MM.1S (cell line): Measurements from ENCODE around the gene LAMA3.

ENCODE experiments used
- DNase-seq: peaks from one replicate; pipeline ENCODE4 v3.0.0-alpha.2; 2015
- H2AFZ ChIP-seq: fragments of 300-600 bp; sonication (generic); 2 replicates; pipeline ENCODE4 v1.6.0; 2016; ENCODE audit warnings: antibody characterized with exemption, low read length
- H3F3A ChIP-seq: fragments of 300-600 bp; sonication (generic); 2 replicates; pipeline ENCODE4 v1.6.1; 2016; ENCODE audit warnings: mild to moderate bottlenecking, antibody characterized with exemption, low read length, moderate library complexity, mixed read lengths; ENCODE audit not compliant: insufficient read depth
- H3K27ac ChIP-seq: fragments of 300-600 bp; sonication (generic); 2 replicates; pipeline ENCODE4 v1.5.1; 2016; ENCODE audit warnings: mild to moderate bottlenecking, low read length
- H3K27me3 ChIP-seq: fragments of 300-600 bp; sonication (generic); replicated peaks from 2 replicates; pipeline ENCODE4 v1.6.0; 2016; ENCODE audit warnings: low read length; ENCODE audit not compliant: insufficient read depth
- H3K36me3 ChIP-seq: fragments of 300-600 bp; sonication (generic); replicated peaks from 2 replicates; pipeline ENCODE4 v1.6.1; 2016; ENCODE audit warnings: mild to moderate bottlenecking, low read length, mixed read lengths; ENCODE audit not compliant: insufficient read depth
- H3K4me1 ChIP-seq: fragments of 300-600 bp; sonication (generic); 2 replicates; pipeline ENCODE4 v1.6.1; 2016; ENCODE audit warnings: low read length, mixed read lengths
- H3K4me2 ChIP-seq: fragments of 300-600 bp; sonication (generic); 2 replicates; pipeline ENCODE4 v1.6.0; 2016; ENCODE audit warnings: low read depth, low read length
- H3K4me3 ChIP-seq: fragments of 300-600 bp; sonication (generic); 2 replicates; pipeline ENCODE4 v1.5.1; 2016; ENCODE audit warnings: low read length, mixed read lengths
- H3K79me2 ChIP-seq: fragments of 300-600 bp; sonication (generic); 2 replicates; pipeline ENCODE4 v1.6.1; 2016; ENCODE audit warnings: mixed run types, low read length, mixed read lengths
- H3K9ac ChIP-seq: fragments of 300-600 bp; sonication (generic); 2 replicates; pipeline ENCODE4 v1.6.1; 2016; ENCODE audit warnings: low read length, mixed read lengths
- H3K9me2 ChIP-seq: fragments of 300-600 bp; sonication (generic); replicated peaks from 2 replicates; pipeline ENCODE4 v1.6.1; 2016; ENCODE audit warnings: mild to moderate bottlenecking, low read length, mixed read lengths; ENCODE audit not compliant: insufficient read depth
- H3K9me3 ChIP-seq: fragments of 300-600 bp; sonication (generic); replicated peaks from 2 replicates; pipeline ENCODE4 v1.6.1; 2016; ENCODE audit warnings: mild to moderate bottlenecking, low read length, mixed read lengths; ENCODE audit not compliant: insufficient read depth
- H4K20me1 ChIP-seq: fragments of 300-600 bp; sonication (generic); 2 replicates; pipeline ENCODE4 v1.6.1; 2016; ENCODE audit warnings: mild to moderate bottlenecking, low read length, moderate library complexity, mixed read lengths; ENCODE audit not compliant: insufficient read depth
- EZH2 ChIP-seq: fragments of 300-600 bp; sonication (generic); optimal IDR thresholded peaks from 2 replicates; pipeline ENCODE3; 2017; ENCODE audit warnings: low read depth, mild to moderate bottlenecking, antibody characterized with exemption, low read length, mixed read lengths
- EZH2phosphoT487 ChIP-seq: fragments of 300-600 bp; sonication (generic); IDR thresholded peaks from 2 replicates; pipeline ENCODE4 v1.6.1; 2018; ENCODE audit warnings: antibody characterized with exemption, low read length
- TF ChIP-seq, protein P1 (sequence below): fragments of 300-600 bp; sonication (generic); IDR thresholded peaks from 2 replicates; pipeline ENCODE4 v1.5.1; 2016; ENCODE audit warnings: antibody characterized with exemption, low read length, mixed read lengths

LAMA3 gene

GRCh38 chr18:23716966-23717365 lies 27.7 kb downstream of the LAMA3 start:
- Histone ChIP-seq H3K4me1 (no peaks in the 10 kb centered on the region), H3K36me3 (no peaks in the 10 kb centered on the region), H3K27ac (no peak overlapping the region), H2AFZ (no peak overlapping the region), H3K9me3 (no peaks in the 10 kb centered on the region), H3K9ac (no peak overlapping the region), H3K27me3 (no peaks in the 10 kb centered on the region), H3K4me3 (no peak overlapping the region), H3K79me2 (no peaks in the 10 kb centered on the region), H3K4me2 (no peak overlapping the region), H3F3A (no peaks in the 10 kb centered on the region), H4K20me1 (no peaks in the 10 kb centered on the region), H3K9me2 (no peaks in the 10 kb centered on the region)
- DNase-seq: no peak
- no peak for TF ChIP-seq EZH2
- TF ChIP-seq EZH2phosphoT487: no peak
- TF ChIP-seq, protein P1, sequence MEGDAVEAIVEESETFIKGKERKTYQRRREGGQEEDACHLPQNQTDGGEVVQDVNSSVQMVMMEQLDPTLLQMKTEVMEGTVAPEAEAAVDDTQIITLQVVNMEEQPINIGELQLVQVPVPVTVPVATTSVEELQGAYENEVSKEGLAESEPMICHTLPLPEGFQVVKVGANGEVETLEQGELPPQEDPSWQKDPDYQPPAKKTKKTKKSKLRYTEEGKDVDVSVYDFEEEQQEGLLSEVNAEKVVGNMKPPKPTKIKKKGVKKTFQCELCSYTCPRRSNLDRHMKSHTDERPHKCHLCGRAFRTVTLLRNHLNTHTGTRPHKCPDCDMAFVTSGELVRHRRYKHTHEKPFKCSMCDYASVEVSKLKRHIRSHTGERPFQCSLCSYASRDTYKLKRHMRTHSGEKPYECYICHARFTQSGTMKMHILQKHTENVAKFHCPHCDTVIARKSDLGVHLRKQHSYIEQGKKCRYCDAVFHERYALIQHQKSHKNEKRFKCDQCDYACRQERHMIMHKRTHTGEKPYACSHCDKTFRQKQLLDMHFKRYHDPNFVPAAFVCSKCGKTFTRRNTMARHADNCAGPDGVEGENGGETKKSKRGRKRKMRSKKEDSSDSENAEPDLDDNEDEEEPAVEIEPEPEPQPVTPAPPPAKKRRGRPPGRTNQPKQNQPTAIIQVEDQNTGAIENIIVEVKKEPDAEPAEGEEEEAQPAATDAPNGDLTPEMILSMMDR: no peak

DNA sequence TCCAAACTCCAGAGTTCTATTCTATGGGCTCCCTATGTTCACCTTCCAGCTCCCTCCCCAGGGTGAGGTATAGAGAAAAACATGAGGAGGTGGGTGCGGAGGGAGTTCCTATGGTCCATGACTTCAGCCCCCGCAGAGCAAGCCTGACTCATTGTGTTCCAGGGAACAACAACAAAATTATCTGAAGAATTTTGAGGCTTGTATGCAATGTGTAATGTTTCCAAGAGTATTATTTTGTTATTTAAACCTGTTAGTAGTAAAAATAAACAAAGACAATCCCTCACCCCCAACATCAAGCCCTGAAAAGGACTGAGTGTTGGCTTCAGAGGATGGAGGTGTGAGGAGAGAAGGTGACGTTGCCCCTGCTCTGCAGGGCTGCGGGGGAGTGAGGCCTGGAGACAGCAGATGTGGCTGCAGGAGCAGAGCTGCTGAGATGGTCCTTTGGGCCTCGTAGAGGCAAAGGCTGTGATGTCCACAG lies 29.0 kb downstream of the LAMA3 start:
- no peak for DNase-seq
- Histone ChIP-seq H3K9me2 (no peaks in the 10 kb centered on the region), H2AFZ (no peak overlapping the region), H4K20me1 (no peaks in the 10 kb centered on the region), H3K4me1 (no peaks in the 10 kb centered on the region), H3K79me2 (no peaks in the 10 kb centered on the region), H3K27ac (no peak overlapping the region), H3K27me3 (no peaks in the 10 kb centered on the region), H3K4me3 (no peak overlapping the region), H3K36me3 (no peaks in the 10 kb centered on the region), H3K9me3 (no peaks in the 10 kb centered on the region), H3F3A (no peaks in the 10 kb centered on the region), H3K4me2 (no peak overlapping the region), H3K9ac (no peak overlapping the region)
- TF ChIP-seq, protein P1: no peak
- TF ChIP-seq EZH2: no peak
- TF ChIP-seq EZH2phosphoT487: no peak

DNA sequence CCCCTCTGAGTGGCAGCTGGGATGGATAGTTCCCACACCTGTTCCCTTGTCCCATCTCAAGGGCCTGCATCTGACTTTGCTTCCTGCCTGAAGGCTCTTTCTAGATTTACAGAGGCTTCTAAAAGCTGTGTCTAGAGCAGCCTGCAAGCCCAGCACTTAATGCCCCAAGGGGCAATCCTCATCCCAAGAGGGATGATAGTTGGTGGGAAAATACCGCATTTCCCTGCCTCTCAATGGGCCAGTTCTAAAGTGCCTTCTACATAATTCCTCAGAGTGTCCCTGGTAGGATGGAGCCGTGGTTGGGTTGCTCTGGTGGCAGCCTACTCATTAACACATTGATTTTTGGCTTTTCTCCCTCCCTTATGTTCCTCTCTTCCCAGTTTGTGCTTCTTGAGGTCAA lies 29.5 kb downstream of the LAMA3 start:
- no peak overlapping the region for H3K4me3 ChIP-seq
- H3K9me3 ChIP-seq: no peaks in the 10 kb centered on the region
- H3K27ac ChIP-seq: no peak overlapping the region
- H2AFZ ChIP-seq: no peak overlapping the region
- no peaks in the 10 kb centered on the region for H4K20me1 ChIP-seq
- H3K4me1 ChIP-seq: no peaks in the 10 kb centered on the region
- no peaks in the 10 kb centered on the region for H3K9me2 ChIP-seq
- no peaks in the 10 kb centered on the region for H3K27me3 ChIP-seq
- H3K36me3 ChIP-seq: no peaks in the 10 kb centered on the region
- no peak overlapping the region for H3K4me2 ChIP-seq
- TF ChIP-seq EZH2phosphoT487 (no peak), EZH2 (no peak)
- TF ChIP-seq, protein P1: no peak
- no peak overlapping the region for H3K9ac ChIP-seq
- H3K79me2 ChIP-seq: no peaks in the 10 kb centered on the region
- no peaks in the 10 kb centered on the region for H3F3A ChIP-seq
- DNase-seq: no peak
